HG02840 (cell line): ENCODE results near the gene MRPS35.

Source experiments
- ATAC-seq: cut with Tn5 transposase; IDR thresholded peaks from one replicate; pipeline ENCODE4 v1.9.1; 2021; ENCODE audit warnings: mild to moderate bottlenecking, moderate library complexity, moderate number of reproducible peaks; ENCODE audit not compliant: unreplicated experiment, low FRiP score

The MRPS35 gene

GRCh38 chr12:27710592-27711316 lies at the start of gene MRPS35:
Gene MRPS35, plus strand, starts transcription at chr12:27710832. Its CDS starts 12 bp downstream, at chr12:27710844.
- peak; percentile 98 for ATAC-seq

GRCh38 chr12:27665704-27666103 lies 44.9 kb upstream of the MRPS35 start:
- no peak for ATAC-seq

- no peak for ATAC-seq
Observed at GRCh38 chr12:27666510-27666909, 44.1 kb upstream of the MRPS35 start.

- ATAC-seq: no peak
Observed at GRCh38 chr12:27667540-27667939, 43.1 kb upstream of the MRPS35 start.

GRCh38 chr12:27672051-27672450 lies 38.6 kb upstream of the MRPS35 start:
- no peak for ATAC-seq

- ATAC-seq: no peak
Observed at GRCh38 chr12:27672643-27673042, 38.0 kb upstream of the MRPS35 start.

- ATAC-seq: no peak
Observed at GRCh38 chr12:27673101-27673718, 37.4 kb upstream of the MRPS35 start.

GRCh38 chr12:27674989-27675388 lies 35.6 kb upstream of the MRPS35 start:
- ATAC-seq: no peak

- no peak for ATAC-seq
Observed at GRCh38 chr12:27680619-27681018, 30.0 kb upstream of the MRPS35 start.

GRCh38 chr12:27682534-27682933 lies 28.1 kb upstream of the MRPS35 start:
- no peak for ATAC-seq

- no peak for ATAC-seq
Observed at GRCh38 chr12:27685274-27685673, 25.4 kb upstream of the MRPS35 start.

- ATAC-seq: no peak
Observed at GRCh38 chr12:27686147-27686546, 24.5 kb upstream of the MRPS35 start.

- ATAC-seq: no peak
Observed at GRCh38 chr12:27688671-27689070, 22.0 kb upstream of the MRPS35 start.

GRCh38 chr12:27689558-27690180 lies 21.0 kb upstream of the MRPS35 start:
- no peak for ATAC-seq

- no peak for ATAC-seq
Observed at GRCh38 chr12:27693403-27693802, 17.2 kb upstream of the MRPS35 start.

GRCh38 chr12:27695556-27696292 lies 14.9 kb upstream of the MRPS35 start:
- no peak for ATAC-seq

GRCh38 chr12:27696293-27696652 lies 14.4 kb upstream of the MRPS35 start, which contains the start of gene REP15:
Gene REP15, plus strand, starts transcription at chr12:27696447. Its CDS starts 116 bp downstream, at chr12:27696563.
- no peak for ATAC-seq

- no peak for ATAC-seq
Observed at GRCh38 chr12:27696864-27697564, 13.6 kb upstream of the MRPS35 start.

GRCh38 chr12:27703720-27704452 lies 6.7 kb upstream of the MRPS35 start:
- peak; percentile 88 for ATAC-seq

- ATAC-seq: no peak
Observed at GRCh38 chr12:27705263-27705662, 5.4 kb upstream of the MRPS35 start.
